HEK293 (cell line): ENCODE data around the gene REEP5.
A peak's percentile ranks its signal among the peaks of the same experiment; 100 is the strongest.

Experiments used
- BCL11A ChIP-seq: fragments of 450-650 bp; formaldehyde crosslinking; IDR thresholded peaks from 2 replicates; pipeline ENCODE4 v1.5.1; 2016; ENCODE audit warnings: low read depth, missing biosample characterization, missing genetic modification characterization
- KLF16 ChIP-seq: fragments of 450-650 bp; formaldehyde crosslinking; IDR thresholded peaks from 2 replicates; pipeline ENCODE4 v1.5.1; 2017; ENCODE audit warnings: missing biosample characterization, missing genetic modification characterization
- MYNN ChIP-seq: fragments of 450-650 bp; formaldehyde crosslinking; IDR thresholded peaks from 2 replicates; pipeline ENCODE4 v1.5.1; 2016; ENCODE audit warnings: missing biosample characterization, missing genetic modification characterization, borderline replicate concordance
- SP3 ChIP-seq: fragments of 450-650 bp; formaldehyde crosslinking; IDR thresholded peaks from 2 replicates; pipeline ENCODE4 v1.5.1; 2016; ENCODE audit warnings: missing biosample characterization, missing genetic modification characterization
- ZBTB17 ChIP-seq: fragments of 450-650 bp; formaldehyde crosslinking; IDR thresholded peaks from 2 replicates; pipeline ENCODE4 v1.5.1; 2016; ENCODE audit warnings: missing biosample characterization, missing genetic modification characterization
- ZBTB21 ChIP-seq: fragments of 450-650 bp; formaldehyde crosslinking; IDR thresholded peaks from 2 replicates; pipeline ENCODE4 v1.5.1; 2017; ENCODE audit warnings: missing biosample characterization, missing genetic modification characterization
- ZNF169 ChIP-seq: fragments of 450-650 bp; formaldehyde crosslinking; IDR thresholded peaks from 2 replicates; pipeline ENCODE4 v1.5.1; 2016; ENCODE audit warnings: missing biosample characterization, missing genetic modification characterization
- ZNF174 ChIP-seq: fragments of 450-650 bp; formaldehyde crosslinking; IDR thresholded peaks from 2 replicates; pipeline ENCODE4 v1.5.0; 2017; ENCODE audit warnings: missing biosample characterization, mild to moderate bottlenecking, missing genetic modification characterization
- ZNF184 ChIP-seq: fragments of 450-650 bp; IDR thresholded peaks from 2 replicates; pipeline ENCODE4 v1.5.1; 2018; ENCODE audit warnings: missing biosample characterization, mild to moderate bottlenecking, missing genetic modification characterization
- ZNF214 ChIP-seq: fragments of 450-650 bp; formaldehyde crosslinking; IDR thresholded peaks from 2 replicates; pipeline ENCODE4 v1.5.1; 2017; ENCODE audit warnings: missing biosample characterization, mild to moderate bottlenecking, missing genetic modification characterization, borderline replicate concordance
- ZNF341 ChIP-seq: fragments of 450-650 bp; formaldehyde crosslinking; IDR thresholded peaks from 2 replicates; pipeline ENCODE4; 2016; ENCODE audit warnings: low read depth, missing biosample characterization, missing genetic modification characterization
- ZNF473 ChIP-seq: fragments of 450-650 bp; formaldehyde crosslinking; IDR thresholded peaks from 2 replicates; pipeline ENCODE4 v1.5.1; 2017; ENCODE audit warnings: missing biosample characterization, missing genetic modification characterization
- TF ChIP-seq, protein P1 (sequence below): fragments of 450-650 bp; formaldehyde crosslinking; IDR thresholded peaks from 2 replicates; pipeline ENCODE4 v1.5.1; 2017; ENCODE audit warnings: missing biosample characterization, mild to moderate bottlenecking, missing genetic modification characterization, moderate library complexity
- TF ChIP-seq, protein P2 (sequence below): fragments of 450-650 bp; formaldehyde crosslinking; conservative IDR thresholded peaks from 2 replicates; pipeline ENCODE4 v1.5.1; 2016; ENCODE audit warnings: low read depth, missing biosample characterization, missing genetic modification characterization
- TF ChIP-seq, protein P3 (sequence below): fragments of 450-650 bp; formaldehyde crosslinking; IDR thresholded peaks from 2 replicates; pipeline ENCODE4 v1.5.1; 2016; ENCODE audit warnings: missing biosample characterization, missing genetic modification characterization, borderline replicate concordance
- TF ChIP-seq, protein P4 (sequence below): fragments of 450-650 bp; formaldehyde crosslinking; IDR thresholded peaks from 2 replicates; pipeline ENCODE4 v1.5.1; 2016; ENCODE audit warnings: missing biosample characterization, missing genetic modification characterization
- TF ChIP-seq, protein P5 (sequence below): fragments of 450-650 bp; IDR thresholded peaks from 2 replicates; pipeline ENCODE4 v1.5.1; 2018; ENCODE audit warnings: missing biosample characterization, missing genetic modification characterization
- TF ChIP-seq, protein P6 (sequence below): fragments of 450-650 bp; formaldehyde crosslinking; IDR thresholded peaks from 2 replicates; pipeline ENCODE4 v1.5.1; 2016; ENCODE audit warnings: missing biosample characterization, missing genetic modification characterization
- TF ChIP-seq, protein P7 (sequence below): fragments of 450-650 bp; formaldehyde crosslinking; IDR thresholded peaks from 2 replicates; pipeline ENCODE4 v1.5.1; 2017; ENCODE audit warnings: missing biosample characterization, missing genetic modification characterization

REEP5 gene

DNA sequence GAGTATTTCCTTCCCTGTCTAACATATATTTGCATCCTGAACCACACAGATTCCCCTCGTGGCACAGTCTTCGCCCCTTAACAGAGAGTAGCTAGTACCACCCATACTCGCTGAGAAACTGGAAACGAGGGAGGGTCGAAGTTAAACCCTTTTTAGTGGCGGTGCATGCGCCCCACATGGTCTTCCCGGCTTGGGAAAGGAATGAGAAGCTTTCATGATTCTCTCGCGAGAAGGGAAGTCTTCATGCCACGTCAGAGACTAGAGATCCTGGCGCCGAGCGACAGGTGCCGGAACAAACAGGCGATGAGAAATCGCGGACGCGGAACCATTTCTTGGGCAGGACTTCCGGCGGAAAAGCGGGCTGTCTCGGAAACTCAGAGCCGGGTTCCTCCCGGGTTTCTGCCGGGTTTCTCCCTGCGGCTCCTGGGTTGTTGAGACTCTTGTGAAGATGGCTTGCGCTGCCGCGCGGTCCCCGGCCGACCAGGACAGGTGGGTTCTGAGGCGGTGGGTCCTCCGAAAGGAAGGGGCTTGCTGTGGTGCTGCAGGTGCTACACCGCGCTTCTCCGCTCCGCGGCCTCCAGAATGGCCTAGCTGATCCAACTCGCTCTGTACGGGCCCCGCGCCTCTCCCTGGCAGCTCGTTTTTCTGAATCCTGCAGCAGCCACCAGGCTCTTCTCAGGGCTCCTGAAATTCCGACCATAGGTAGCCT is 60.9 kb downstream of the REEP5 start, which contains the start of gene SRP19 (continued):
- TF ChIP-seq, protein P1, sequence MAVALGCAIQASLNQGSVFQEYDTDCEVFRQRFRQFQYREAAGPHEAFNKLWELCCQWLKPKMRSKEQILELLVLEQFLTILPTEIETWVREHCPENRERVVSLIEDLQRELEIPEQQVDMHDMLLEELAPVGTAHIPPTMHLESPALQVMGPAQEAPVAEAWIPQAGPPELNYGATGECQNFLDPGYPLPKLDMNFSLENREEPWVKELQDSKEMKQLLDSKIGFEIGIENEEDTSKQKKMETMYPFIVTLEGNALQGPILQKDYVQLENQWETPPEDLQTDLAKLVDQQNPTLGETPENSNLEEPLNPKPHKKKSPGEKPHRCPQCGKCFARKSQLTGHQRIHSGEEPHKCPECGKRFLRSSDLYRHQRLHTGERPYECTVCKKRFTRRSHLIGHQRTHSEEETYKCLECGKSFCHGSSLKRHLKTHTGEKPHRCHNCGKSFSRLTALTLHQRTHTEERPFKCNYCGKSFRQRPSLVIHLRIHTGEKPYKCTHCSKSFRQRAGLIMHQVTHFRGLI (tag by site-specific recombination), result peak; percentile 38; the same call in 1 of the 2 replicates
- no peak for TF ChIP-seq KLF16
- TF ChIP-seq ZNF174, result no peak
- peak; percentile 57 for TF ChIP-seq SP3 (tag by site-specific recombination)
- TF ChIP-seq, protein P2, sequence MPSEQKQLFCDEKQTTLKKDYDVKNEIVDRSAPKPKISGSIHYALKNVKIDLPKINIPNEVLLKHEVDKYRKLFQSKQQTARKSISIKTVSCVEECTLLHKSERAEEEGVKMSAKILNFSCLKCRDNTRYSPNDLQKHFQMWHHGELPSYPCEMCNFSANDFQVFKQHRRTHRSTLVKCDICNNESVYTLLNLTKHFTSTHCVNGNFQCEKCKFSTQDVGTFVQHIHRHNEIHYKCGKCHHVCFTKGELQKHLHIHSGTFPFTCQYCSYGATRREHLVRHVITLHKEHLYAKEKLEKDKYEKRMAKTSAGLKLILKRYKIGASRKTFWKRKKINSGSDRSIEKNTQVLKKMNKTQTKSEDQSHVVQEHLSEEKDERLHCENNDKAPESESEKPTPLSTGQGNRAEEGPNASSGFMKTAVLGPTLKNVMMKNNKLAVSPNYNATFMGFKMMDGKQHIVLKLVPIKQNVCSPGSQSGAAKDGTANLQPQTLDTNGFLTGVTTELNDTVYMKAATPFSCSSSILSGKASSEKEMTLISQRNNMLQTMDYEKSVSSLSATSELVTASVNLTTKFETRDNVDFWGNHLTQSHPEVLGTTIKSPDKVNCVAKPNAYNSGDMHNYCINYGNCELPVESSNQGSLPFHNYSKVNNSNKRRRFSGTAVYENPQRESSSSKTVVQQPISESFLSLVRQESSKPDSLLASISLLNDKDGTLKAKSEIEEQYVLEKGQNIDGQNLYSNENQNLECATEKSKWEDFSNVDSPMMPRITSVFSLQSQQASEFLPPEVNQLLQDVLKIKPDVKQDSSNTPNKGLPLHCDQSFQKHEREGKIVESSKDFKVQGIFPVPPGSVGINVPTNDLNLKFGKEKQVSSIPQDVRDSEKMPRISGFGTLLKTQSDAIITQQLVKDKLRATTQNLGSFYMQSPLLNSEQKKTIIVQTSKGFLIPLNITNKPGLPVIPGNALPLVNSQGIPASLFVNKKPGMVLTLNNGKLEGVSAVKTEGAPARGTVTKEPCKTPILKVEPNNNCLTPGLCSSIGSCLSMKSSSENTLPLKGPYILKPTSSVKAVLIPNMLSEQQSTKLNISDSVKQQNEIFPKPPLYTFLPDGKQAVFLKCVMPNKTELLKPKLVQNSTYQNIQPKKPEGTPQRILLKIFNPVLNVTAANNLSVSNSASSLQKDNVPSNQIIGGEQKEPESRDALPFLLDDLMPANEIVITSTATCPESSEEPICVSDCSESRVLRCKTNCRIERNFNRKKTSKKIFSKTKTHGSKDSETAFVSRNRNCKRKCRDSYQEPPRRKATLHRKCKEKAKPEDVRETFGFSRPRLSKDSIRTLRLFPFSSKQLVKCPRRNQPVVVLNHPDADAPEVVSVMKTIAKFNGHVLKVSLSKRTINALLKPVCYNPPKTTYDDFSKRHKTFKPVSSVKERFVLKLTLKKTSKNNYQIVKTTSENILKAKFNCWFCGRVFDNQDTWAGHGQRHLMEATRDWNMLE (tag by site-specific recombination), result peak; percentile 93
- TF ChIP-seq ZNF169, result no peak
- peak; percentile 86 for TF ChIP-seq ZBTB17
- no peak for TF ChIP-seq ZNF184
- TF ChIP-seq, protein P3, sequence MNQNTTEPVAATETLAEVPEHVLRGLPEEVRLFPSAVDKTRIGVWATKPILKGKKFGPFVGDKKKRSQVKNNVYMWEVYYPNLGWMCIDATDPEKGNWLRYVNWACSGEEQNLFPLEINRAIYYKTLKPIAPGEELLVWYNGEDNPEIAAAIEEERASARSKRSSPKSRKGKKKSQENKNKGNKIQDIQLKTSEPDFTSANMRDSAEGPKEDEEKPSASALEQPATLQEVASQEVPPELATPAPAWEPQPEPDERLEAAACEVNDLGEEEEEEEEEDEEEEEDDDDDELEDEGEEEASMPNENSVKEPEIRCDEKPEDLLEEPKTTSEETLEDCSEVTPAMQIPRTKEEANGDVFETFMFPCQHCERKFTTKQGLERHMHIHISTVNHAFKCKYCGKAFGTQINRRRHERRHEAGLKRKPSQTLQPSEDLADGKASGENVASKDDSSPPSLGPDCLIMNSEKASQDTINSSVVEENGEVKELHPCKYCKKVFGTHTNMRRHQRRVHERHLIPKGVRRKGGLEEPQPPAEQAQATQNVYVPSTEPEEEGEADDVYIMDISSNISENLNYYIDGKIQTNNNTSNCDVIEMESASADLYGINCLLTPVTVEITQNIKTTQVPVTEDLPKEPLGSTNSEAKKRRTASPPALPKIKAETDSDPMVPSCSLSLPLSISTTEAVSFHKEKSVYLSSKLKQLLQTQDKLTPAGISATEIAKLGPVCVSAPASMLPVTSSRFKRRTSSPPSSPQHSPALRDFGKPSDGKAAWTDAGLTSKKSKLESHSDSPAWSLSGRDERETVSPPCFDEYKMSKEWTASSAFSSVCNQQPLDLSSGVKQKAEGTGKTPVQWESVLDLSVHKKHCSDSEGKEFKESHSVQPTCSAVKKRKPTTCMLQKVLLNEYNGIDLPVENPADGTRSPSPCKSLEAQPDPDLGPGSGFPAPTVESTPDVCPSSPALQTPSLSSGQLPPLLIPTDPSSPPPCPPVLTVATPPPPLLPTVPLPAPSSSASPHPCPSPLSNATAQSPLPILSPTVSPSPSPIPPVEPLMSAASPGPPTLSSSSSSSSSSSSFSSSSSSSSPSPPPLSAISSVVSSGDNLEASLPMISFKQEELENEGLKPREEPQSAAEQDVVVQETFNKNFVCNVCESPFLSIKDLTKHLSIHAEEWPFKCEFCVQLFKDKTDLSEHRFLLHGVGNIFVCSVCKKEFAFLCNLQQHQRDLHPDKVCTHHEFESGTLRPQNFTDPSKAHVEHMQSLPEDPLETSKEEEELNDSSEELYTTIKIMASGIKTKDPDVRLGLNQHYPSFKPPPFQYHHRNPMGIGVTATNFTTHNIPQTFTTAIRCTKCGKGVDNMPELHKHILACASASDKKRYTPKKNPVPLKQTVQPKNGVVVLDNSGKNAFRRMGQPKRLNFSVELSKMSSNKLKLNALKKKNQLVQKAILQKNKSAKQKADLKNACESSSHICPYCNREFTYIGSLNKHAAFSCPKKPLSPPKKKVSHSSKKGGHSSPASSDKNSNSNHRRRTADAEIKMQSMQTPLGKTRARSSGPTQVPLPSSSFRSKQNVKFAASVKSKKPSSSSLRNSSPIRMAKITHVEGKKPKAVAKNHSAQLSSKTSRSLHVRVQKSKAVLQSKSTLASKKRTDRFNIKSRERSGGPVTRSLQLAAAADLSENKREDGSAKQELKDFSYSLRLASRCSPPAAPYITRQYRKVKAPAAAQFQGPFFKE (tag by site-specific recombination), result no peak
- TF ChIP-seq, protein P4, sequence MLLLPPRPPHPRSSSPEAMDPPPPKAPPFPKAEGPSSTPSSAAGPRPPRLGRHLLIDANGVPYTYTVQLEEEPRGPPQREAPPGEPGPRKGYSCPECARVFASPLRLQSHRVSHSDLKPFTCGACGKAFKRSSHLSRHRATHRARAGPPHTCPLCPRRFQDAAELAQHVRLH (tag by site-specific recombination), result peak; percentile 72
- TF ChIP-seq, protein P5, sequence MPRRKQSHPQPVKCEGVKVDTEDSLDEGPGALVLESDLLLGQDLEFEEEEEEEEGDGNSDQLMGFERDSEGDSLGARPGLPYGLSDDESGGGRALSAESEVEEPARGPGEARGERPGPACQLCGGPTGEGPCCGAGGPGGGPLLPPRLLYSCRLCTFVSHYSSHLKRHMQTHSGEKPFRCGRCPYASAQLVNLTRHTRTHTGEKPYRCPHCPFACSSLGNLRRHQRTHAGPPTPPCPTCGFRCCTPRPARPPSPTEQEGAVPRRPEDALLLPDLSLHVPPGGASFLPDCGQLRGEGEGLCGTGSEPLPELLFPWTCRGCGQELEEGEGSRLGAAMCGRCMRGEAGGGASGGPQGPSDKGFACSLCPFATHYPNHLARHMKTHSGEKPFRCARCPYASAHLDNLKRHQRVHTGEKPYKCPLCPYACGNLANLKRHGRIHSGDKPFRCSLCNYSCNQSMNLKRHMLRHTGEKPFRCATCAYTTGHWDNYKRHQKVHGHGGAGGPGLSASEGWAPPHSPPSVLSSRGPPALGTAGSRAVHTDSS (tag by site-specific recombination), result no peak
- TF ChIP-seq MYNN, result no peak
- TF ChIP-seq ZBTB21 (tag by site-specific recombination), result peak; percentile 67; the same call in 1 of the 2 replicates
- no peak for TF ChIP-seq ZNF473 (tag by site-specific recombination)
- peak; percentile 72 for TF ChIP-seq ZNF341 (tag by site-specific recombination)
- TF ChIP-seq ZNF214 (tag by site-specific recombination), result no peak
- TF ChIP-seq, protein P6, sequence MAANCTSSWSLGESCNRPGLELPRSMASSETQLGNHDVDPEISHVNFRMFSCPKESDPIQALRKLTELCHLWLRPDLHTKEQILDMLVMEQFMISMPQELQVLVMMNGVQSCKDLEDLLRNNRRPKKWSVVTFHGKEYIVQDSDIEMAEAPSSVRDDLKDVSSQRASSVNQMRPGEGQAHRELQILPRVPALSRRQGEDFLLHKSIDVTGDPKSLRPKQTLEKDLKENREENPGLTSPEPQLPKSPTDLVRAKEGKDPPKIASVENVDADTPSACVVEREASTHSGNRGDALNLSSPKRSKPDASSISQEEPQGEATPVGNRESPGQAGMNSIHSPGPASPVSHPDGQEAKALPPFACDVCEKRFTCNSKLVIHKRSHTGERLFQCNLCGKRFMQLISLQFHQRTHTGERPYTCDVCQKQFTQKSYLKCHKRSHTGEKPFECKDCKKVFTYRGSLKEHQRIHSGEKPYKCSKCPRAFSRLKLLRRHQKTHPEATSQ (tag by site-specific recombination), result no peak; the same call in 1 of the 2 replicates
- no peak for TF ChIP-seq BCL11A (tag by site-specific recombination)
- TF ChIP-seq, protein P7, sequence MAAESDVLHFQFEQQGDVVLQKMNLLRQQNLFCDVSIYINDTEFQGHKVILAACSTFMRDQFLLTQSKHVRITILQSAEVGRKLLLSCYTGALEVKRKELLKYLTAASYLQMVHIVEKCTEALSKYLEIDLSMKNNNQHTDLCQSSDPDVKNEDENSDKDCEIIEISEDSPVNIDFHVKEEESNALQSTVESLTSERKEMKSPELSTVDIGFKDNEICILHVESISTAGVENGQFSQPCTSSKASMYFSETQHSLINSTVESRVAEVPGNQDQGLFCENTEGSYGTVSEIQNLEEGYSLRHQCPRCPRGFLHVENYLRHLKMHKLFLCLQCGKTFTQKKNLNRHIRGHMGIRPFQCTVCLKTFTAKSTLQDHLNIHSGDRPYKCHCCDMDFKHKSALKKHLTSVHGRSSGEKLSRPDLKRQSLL (tag by site-specific recombination), result peak; percentile 77
